ENCODE results near the gene TTBK2. TPM values are rescaled to one million over a fixed set of nuclear protein-coding genes. Genes with fewer than 3 reads are reported as not detected.

The TTBK2 gene
- total and polyA plus RNA-seq, 2 donors (not counting 1 experiment from before 2014, with no cell fraction given): 4.3 to 39.6 TPM

DNA sequence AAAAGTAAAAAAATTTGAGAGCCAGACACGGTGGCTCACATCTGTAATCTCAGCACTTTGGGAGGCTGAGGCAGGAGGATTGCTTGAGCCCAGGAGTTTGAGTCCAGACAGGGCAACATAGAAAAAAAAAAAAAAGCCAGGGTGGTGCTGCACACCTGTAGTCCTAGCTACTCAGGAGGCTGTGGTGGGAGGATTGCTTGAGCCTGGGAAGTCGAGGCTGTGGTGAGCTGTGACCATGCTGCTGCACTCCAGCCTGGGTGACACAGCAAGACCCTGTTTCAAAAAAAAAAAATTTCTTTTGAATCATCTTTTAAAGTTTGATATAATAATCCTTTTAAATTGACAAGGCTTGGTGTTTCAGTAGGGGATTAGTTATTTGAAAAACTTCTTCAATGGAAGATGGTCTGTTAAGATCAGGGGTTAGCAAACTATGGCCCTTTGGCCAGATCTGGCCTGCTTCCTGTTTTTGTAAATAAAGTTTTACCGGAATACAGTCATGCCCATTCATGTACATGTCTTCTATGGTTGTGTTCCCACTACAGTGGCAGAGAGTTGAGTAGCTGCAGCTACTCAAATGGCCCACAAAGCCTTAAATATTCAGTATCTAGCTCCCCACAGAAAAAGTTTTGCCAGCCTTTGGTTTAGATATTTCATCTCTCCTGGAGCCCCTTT, 212.6 kb downstream of the TTBK2 start:
- no peaks in the 10 kb centered on the region for H4K20me1 ChIP-seq (ENCODE audit: control insufficient read depth, insufficient read depth, low read length, poor library complexity, severe bottlenecking)
- no peak overlapping the region for H3K9ac ChIP-seq (ENCODE audit: low read length)
- H3K9me3 ChIP-seq (ENCODE audit: control extremely low read depth in 1 of 3, control insufficient read depth in 2 of 3, insufficient read depth in 1 of 3, low read length in 2 of 3): no peaks in the 10 kb centered on the region
- no peaks in the 10 kb centered on the region for H3K79me2 ChIP-seq (ENCODE audit: control insufficient read depth, insufficient read depth, low read length)
- WGBS (ENCODE audit: insufficient coverage): 100% methylated on average over 1 of the region's 3 CpGs
- H3K4me1 ChIP-seq (ENCODE audit: control insufficient read depth in 2 of 2, insufficient read depth in 2 of 2, low read length in 2 of 2): no peaks in the 10 kb centered on the region
- no peaks in the 10 kb centered on the region for H3K27me3 ChIP-seq (replicated peaks in 1 of 4; ENCODE audit: control extremely low read depth in 1 of 4, control insufficient read depth in 3 of 4, insufficient read depth in 4 of 4, low read length in 3 of 4)
- no peaks in the 10 kb centered on the region for H3K36me3 ChIP-seq (replicated peaks in 1 of 2; ENCODE audit: control extremely low read depth in 1 of 2, control insufficient read depth in 1 of 2, extremely low read depth in 1 of 2, insufficient read depth in 2 of 2, low read length in 1 of 2)
- ATAC-seq (ENCODE audit: low read depth) (no peak), DNase-seq (no peak)
- no peak overlapping the region for H3K27ac ChIP-seq (ENCODE audit: low read length in 2 of 2)
- no peak overlapping the region for H3K4me2 ChIP-seq (replicated peaks; ENCODE audit: low read depth, low read length, poor library complexity, severe bottlenecking)
- H3K9me3 Mint-ChIP-seq (ENCODE audit: insufficient read depth): no peaks in the 10 kb centered on the region
- H3K27ac Mint-ChIP-seq: no peak overlapping the region
- TF ChIP-seq EZH2 (IDR thresholded peaks at IDR 0.05; ENCODE audit: borderline replicate concordance, insufficient read depth, low read depth, low read length, poor library complexity, severe bottlenecking) (no peak), CTCF (IDR thresholded peaks at IDR 0.05) (no peak)
- intact Hi-C loops (cut with micrococcal nuclease): loop anchor here (10.0 kb wide), 1 partner anchor 577 kb away; no protein-coding TSS in a partner anchor
- no peak overlapping the region for H3K4me3 Mint-ChIP-seq
- no peaks in the 10 kb centered on the region for H3K27me3 Mint-ChIP-seq
- CTCF ChIA-PET: no interaction called here
- no peak overlapping the region for H3K4me3 ChIP-seq (ENCODE audit: control extremely low read depth in 1 of 5, extremely low read depth in 1 of 5, insufficient read depth in 1 of 5, low read depth in 2 of 5, low read length in 4 of 5)
- POLR2A ChIA-PET: interaction anchor here (0.7 kb wide), 1 partner anchor 215 kb away, joined by 5 read pairs; no protein-coding TSS in a partner anchor
- no peak overlapping the region for H2AFZ ChIP-seq (ENCODE audit: insufficient read depth, low read depth, low read length, poor library complexity, severe bottlenecking)
- no peaks in the 10 kb centered on the region for H3K4me1 Mint-ChIP-seq

DNA sequence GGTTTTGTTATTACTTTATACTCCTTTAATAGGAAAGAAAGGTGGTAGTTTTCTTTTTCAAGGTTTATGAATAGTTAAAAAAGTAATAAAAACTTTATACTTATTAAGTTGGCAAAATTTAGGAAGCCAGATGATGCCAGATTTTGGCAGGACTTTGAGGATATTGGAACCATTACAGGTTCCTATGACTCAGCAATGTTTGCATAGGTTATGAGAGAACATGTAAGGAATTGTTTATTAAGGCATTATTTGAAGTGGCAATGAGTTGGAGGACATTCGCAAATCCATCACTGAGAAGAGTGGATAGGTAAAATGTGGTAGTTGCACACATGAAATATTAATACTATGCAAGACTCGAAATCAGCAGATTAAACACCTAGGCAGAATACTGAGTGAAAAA, 213.5 kb downstream of the TTBK2 start:
- H3K4me1 Mint-ChIP-seq: no peaks in the 10 kb centered on the region
- H3K4me3 Mint-ChIP-seq: no peak overlapping the region
- Histone ChIP-seq H3K9ac (ENCODE audit: low read length) (no peak overlapping the region), H2AFZ (ENCODE audit: insufficient read depth, low read depth, low read length, poor library complexity, severe bottlenecking) (no peak overlapping the region), H3K36me3 (replicated peaks in 1 of 2; ENCODE audit: control extremely low read depth in 1 of 2, control insufficient read depth in 1 of 2, extremely low read depth in 1 of 2, insufficient read depth in 2 of 2, low read length in 1 of 2) (no peaks in the 10 kb centered on the region), H3K4me1 (ENCODE audit: control insufficient read depth in 2 of 2, insufficient read depth in 2 of 2, low read length in 2 of 2) (no peaks in the 10 kb centered on the region), H3K79me2 (ENCODE audit: control insufficient read depth, insufficient read depth, low read length) (no peaks in the 10 kb centered on the region), H3K9me3 (ENCODE audit: control extremely low read depth in 1 of 3, control insufficient read depth in 2 of 3, insufficient read depth in 1 of 3, low read length in 2 of 3) (no peaks in the 10 kb centered on the region), H3K27ac (ENCODE audit: low read length in 2 of 2) (no peak overlapping the region), H3K27me3 (replicated peaks in 1 of 4; ENCODE audit: control extremely low read depth in 1 of 4, control insufficient read depth in 3 of 4, insufficient read depth in 4 of 4, low read length in 3 of 4) (no peaks in the 10 kb centered on the region), H4K20me1 (ENCODE audit: control insufficient read depth, insufficient read depth, low read length, poor library complexity, severe bottlenecking) (no peaks in the 10 kb centered on the region), H3K4me2 (replicated peaks; ENCODE audit: low read depth, low read length, poor library complexity, severe bottlenecking) (no peak overlapping the region), H3K4me3 (ENCODE audit: control extremely low read depth in 1 of 5, extremely low read depth in 1 of 5, insufficient read depth in 1 of 5, low read depth in 2 of 5, low read length in 4 of 5) (no peak overlapping the region)
- intact Hi-C loops (cut with micrococcal nuclease): loop anchor here (10.0 kb wide), 1 partner anchor 578 kb away; no protein-coding TSS in a partner anchor
- no peaks in the 10 kb centered on the region for H3K9me3 Mint-ChIP-seq (ENCODE audit: insufficient read depth)
- CTCF ChIA-PET: interaction anchor here (4.7 kb wide), 1 partner anchor 220 kb away, joined by 85 read pairs; no protein-coding TSS in a partner anchor
- ATAC-seq (ENCODE audit: low read depth): no peak
- DNase-seq: no peak
- 100% methylated on average over 1 of the region's 2 CpGs for WGBS (ENCODE audit: insufficient coverage)
- POLR2A ChIA-PET: no interaction called here
- no peak for TF ChIP-seq EZH2 (IDR thresholded peaks at IDR 0.05; ENCODE audit: borderline replicate concordance, insufficient read depth, low read depth, low read length, poor library complexity, severe bottlenecking)
- TF ChIP-seq CTCF (IDR thresholded peaks at IDR 0.05): no peak
- no peak overlapping the region for H3K27ac Mint-ChIP-seq
- H3K27me3 Mint-ChIP-seq: no peaks in the 10 kb centered on the region

Measured in B cell (primary cell).